ENCODE results near the gene FKBP1A. TPM values are rescaled to one million over a fixed set of nuclear protein-coding genes. Genes with fewer than 3 reads are reported as not detected.

The FKBP1A gene
- total and polyA plus RNA-seq, 9 of the 15 experiments (the other 6 are each of a cell fraction or from before 2014, with no cell fraction given), result 48.8 to 502 (median 89.6) TPM

DNA sequence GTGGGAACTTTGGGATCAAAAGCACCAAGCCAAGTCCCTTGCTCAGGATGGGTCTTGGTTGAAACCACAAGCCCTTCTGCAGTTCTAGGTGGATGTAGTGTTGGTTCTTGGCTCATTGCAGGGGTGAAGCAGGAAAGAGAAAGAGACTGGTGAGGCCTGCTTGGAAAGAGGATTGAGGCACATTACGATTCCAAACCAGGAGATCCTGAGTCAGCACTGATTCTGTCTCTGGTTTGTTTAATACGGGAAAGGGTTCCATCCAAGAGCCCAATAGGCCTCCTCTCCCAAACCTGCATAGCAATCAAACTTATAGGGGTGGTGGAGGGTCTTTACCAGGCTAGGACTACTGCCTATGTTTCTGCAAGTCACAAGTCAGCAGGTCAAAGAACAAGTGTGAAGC is 49.5 kb upstream of the FKBP1A start (continued):
- TF ChIP-seq, protein P1, sequence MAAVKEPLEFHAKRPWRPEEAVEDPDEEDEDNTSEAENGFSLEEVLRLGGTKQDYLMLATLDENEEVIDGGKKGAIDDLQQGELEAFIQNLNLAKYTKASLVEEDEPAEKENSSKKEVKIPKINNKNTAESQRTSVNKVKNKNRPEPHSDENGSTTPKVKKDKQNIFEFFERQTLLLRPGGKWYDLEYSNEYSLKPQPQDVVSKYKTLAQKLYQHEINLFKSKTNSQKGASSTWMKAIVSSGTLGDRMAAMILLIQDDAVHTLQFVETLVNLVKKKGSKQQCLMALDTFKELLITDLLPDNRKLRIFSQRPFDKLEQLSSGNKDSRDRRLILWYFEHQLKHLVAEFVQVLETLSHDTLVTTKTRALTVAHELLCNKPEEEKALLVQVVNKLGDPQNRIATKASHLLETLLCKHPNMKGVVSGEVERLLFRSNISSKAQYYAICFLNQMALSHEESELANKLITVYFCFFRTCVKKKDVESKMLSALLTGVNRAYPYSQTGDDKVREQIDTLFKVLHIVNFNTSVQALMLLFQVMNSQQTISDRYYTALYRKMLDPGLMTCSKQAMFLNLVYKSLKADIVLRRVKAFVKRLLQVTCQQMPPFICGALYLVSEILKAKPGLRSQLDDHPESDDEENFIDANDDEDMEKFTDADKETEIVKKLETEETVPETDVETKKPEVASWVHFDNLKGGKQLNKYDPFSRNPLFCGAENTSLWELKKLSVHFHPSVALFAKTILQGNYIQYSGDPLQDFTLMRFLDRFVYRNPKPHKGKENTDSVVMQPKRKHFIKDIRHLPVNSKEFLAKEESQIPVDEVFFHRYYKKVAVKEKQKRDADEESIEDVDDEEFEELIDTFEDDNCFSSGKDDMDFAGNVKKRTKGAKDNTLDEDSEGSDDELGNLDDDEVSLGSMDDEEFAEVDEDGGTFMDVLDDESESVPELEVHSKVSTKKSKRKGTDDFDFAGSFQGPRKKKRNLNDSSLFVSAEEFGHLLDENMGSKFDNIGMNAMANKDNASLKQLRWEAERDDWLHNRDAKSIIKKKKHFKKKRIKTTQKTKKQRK (IDR thresholded peaks at IDR 0.05; ENCODE audit: borderline replicate concordance, low read depth, low read length), result no peak
- no peak for TF ChIP-seq RBM17 (IDR thresholded peaks at IDR 0.05; ENCODE audit: borderline replicate concordance, low read depth, low read length)
- no peak for TF ChIP-seq SREBF2 (CRISPR knock-in tag; IDR thresholded peaks at IDR 0.05)

DNA sequence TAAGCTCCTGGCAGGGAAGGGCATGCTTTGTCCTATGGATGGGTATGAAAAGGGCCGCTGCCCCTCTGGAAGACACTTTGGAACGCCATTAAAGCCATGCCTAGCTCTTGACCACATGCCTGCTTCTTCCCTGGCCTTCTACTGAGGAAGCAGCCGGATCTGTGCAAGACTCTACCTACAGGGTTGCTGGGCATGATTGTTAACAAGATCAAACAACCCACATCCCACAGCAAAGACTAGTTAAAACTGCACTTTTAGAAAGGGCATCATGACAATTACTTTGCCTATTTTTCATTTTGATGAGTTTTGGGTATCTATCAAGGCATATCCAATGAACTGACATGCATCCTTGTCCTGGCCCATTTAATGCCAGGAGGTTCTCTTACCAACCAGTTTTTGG is 48.3 kb upstream of the FKBP1A start:
- Histone ChIP-seq H2AFZ (ENCODE audit: low read depth, low read length) (no peak overlapping the region), H3K9me3 (replicated peaks; ENCODE audit: control insufficient read depth, insufficient read depth, low read depth, low read length) (no peaks in the 10 kb centered on the region), H3K4me2 (ENCODE audit: insufficient read depth, low read length) (no peak overlapping the region), H3K4me1 (replicated peaks in 1 of 2; ENCODE audit: control insufficient read depth in 2 of 2, insufficient read depth in 2 of 2, low read length in 2 of 2) (no peaks in the 10 kb centered on the region), H3K79me2 (ENCODE audit: control insufficient read depth, insufficient read depth, low read length) (no peaks in the 10 kb centered on the region), H3K36me3 (ENCODE audit: control insufficient read depth, insufficient read depth, low read length) (peaks cover 50% of the 10 kb centered on the region; the same call in 2 of the 3 replicates), H3K9me1 (ENCODE audit: control insufficient read depth, insufficient read depth, low read length) (no peaks in the 10 kb centered on the region), H3K27me3 (ENCODE audit: control insufficient read depth in 2 of 2, insufficient read depth in 2 of 2, low read length in 2 of 2) (no peaks in the 10 kb centered on the region), H4K20me1 (replicated peaks; ENCODE audit: control insufficient read depth, insufficient read depth, low read length) (no peaks in the 10 kb centered on the region), H3K4me3 (no peak overlapping the region), H3K9ac (ENCODE audit: insufficient read depth in 1 of 2, low read depth in 2 of 2, low read length in 2 of 2) (no peak overlapping the region), H3K27ac (ENCODE audit: extremely low read depth, low read depth, low read length) (no peak overlapping the region)
- ChIA-PET CTCF (ENCODE audit: low intra/inter-chr PET ratio) (no interaction called here), POLR2A (interaction anchor here (1.0 kb wide), 2 partner anchors 25 to 59 kb away, joined by 3 read pairs; no protein-coding TSS in a partner anchor)
- 96% methylated on average over 3 of the region's 3 CpGs for whole genome bisulfite sequencing (ENCODE audit: insufficient coverage, low coverage, missing lambda C conversion rate)
- TF ChIP-seq POLR2B (IDR thresholded peaks at IDR 0.05; ENCODE audit: low read depth, partially characterized antibody) (no peak), ZNF707 (CRISPR knock-in tag; conservative IDR thresholded peaks at IDR 0.05) (no peak), CBFA2T2 (conservative IDR thresholded peaks at IDR 0.05) (no peak), C11orf30 (IDR thresholded peaks at IDR 0.05; ENCODE audit: low read depth) (no peak)
- TF ChIP-seq, protein P2, sequence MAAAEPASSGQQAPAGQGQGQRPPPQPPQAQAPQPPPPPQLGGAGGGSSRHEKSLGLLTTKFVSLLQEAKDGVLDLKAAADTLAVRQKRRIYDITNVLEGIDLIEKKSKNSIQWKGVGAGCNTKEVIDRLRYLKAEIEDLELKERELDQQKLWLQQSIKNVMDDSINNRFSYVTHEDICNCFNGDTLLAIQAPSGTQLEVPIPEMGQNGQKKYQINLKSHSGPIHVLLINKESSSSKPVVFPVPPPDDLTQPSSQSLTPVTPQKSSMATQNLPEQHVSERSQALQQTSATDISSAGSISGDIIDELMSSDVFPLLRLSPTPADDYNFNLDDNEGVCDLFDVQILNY (CRISPR knock-in tag; IDR thresholded peaks at IDR 0.05), result no peak
- TF ChIP-seq, protein P3, sequence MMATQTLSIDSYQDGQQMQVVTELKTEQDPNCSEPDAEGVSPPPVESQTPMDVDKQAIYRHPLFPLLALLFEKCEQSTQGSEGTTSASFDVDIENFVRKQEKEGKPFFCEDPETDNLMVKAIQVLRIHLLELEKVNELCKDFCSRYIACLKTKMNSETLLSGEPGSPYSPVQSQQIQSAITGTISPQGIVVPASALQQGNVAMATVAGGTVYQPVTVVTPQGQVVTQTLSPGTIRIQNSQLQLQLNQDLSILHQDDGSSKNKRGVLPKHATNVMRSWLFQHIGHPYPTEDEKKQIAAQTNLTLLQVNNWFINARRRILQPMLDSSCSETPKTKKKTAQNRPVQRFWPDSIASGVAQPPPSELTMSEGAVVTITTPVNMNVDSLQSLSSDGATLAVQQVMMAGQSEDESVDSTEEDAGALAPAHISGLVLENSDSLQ (IDR thresholded peaks at IDR 0.05), result no peak
- TF ChIP-seq, protein P4, sequence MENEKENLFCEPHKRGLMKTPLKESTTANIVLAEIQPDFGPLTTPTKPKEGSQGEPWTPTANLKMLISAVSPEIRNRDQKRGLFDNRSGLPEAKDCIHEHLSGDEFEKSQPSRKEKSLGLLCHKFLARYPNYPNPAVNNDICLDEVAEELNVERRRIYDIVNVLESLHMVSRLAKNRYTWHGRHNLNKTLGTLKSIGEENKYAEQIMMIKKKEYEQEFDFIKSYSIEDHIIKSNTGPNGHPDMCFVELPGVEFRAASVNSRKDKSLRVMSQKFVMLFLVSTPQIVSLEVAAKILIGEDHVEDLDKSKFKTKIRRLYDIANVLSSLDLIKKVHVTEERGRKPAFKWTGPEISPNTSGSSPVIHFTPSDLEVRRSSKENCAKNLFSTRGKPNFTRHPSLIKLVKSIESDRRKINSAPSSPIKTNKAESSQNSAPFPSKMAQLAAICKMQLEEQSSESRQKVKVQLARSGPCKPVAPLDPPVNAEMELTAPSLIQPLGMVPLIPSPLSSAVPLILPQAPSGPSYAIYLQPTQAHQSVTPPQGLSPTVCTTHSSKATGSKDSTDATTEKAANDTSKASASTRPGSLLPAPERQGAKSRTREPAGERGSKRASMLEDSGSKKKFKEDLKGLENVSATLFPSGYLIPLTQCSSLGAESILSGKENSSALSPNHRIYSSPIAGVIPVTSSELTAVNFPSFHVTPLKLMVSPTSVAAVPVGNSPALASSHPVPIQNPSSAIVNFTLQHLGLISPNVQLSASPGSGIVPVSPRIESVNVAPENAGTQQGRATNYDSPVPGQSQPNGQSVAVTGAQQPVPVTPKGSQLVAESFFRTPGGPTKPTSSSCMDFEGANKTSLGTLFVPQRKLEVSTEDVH (IDR thresholded peaks at IDR 0.05; ENCODE audit: low read depth, partially characterized antibody), result no peak
- TF ChIP-seq, protein P5, sequence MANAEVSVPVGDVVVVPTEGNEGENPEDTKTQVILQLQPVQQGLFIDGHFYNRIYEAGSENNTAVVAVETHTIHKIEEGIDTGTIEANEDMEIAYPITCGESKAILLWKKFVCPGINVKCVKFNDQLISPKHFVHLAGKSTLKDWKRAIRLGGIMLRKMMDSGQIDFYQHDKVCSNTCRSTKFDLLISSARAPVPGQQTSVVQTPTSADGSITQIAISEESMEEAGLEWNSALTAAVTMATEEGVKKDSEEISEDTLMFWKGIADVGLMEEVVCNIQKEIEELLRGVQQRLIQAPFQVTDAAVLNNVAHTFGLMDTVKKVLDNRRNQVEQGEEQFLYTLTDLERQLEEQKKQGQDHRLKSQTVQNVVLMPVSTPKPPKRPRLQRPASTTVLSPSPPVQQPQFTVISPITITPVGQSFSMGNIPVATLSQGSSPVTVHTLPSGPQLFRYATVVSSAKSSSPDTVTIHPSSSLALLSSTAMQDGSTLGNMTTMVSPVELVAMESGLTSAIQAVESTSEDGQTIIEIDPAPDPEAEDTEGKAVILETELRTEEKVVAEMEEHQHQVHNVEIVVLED (CRISPR knock-in tag; IDR thresholded peaks at IDR 0.05), result no peak
- ATAC-seq (no peak), DNase-seq (ENCODE audit: extremely low read depth in 1 of 4, low spot score in 3 of 4) (no peak), FAIRE-seq (no peak)
- in situ Hi-C loops (cut with MboI), result no loop called here
- BruUV-seq (replicated peaks), result no TSS peak
- intact Hi-C loops (cut with micrococcal nuclease), result loop anchor here (2.0 kb wide), 1 partner anchor 28 kb away; no protein-coding TSS in a partner anchor

Measured in K562 (cell line).